ENCODE results near the gene NDUFA5. TPM values are rescaled to one million over a fixed set of nuclear protein-coding genes. Genes with fewer than 3 reads are reported as not detected.

NDUFA5 gene
- total RNA-seq, 4 donors from 2014 or later: 29.9 to 78.3 (median 56.8) TPM

- DNase-seq: no peak
- intact Hi-C loops (cut with DNase I; ENCODE audit: low total_unique reads): no loop called here
- H3K4me1 ChIP-seq: no peaks in the 10 kb centered on the region
- H3K27ac ChIP-seq: no peak overlapping the region
- no peak overlapping the region for H3K4me3 ChIP-seq
- TF ChIP-seq POLR2A (IDR thresholded peaks at IDR 0.05) (no peak), POLR2AphosphoS5 (IDR thresholded peaks at IDR 0.05) (no peak), CTCF (IDR thresholded peaks at IDR 0.05) (no peak), EP300 (IDR thresholded peaks at IDR 0.05; ENCODE audit: low read depth) (no peak)
- H3K9me3 ChIP-seq: no peaks in the 10 kb centered on the region
- H3K36me3 ChIP-seq: no peaks in the 10 kb centered on the region
- peaks cover 7% of the 10 kb centered on the region for H3K27me3 ChIP-seq
- in situ Hi-C loops (cut with MboI; ENCODE audit: low pct_ligation_motif_present in 1 of 4, low pct_unique_long_range_greater_than_20kb in 1 of 4, low sequenced_read_pairs in 3 of 4): loop anchor here in 1 of 4 donors (25.0 kb wide), 1 partner anchor 283 kb away; no protein-coding TSS in a partner anchor
Measured at GRCh38 chr7:123579416-123579815, 21.8 kb upstream of the NDUFA5 start.

GRCh38 chr7:123573896-123574467 lies 16.4 kb upstream of the NDUFA5 start:
- no peak overlapping the region for H3K4me3 ChIP-seq
- in situ Hi-C loops (cut with MboI; ENCODE audit: low pct_ligation_motif_present in 1 of 4, low pct_unique_long_range_greater_than_20kb in 1 of 4, low sequenced_read_pairs in 3 of 4) (loop anchor here in 1 of 4 donors (25.0 kb wide), 1 partner anchor 112 kb away; no protein-coding TSS in a partner anchor), intact Hi-C loops (cut with DNase I; ENCODE audit: low total_unique reads) (no loop called here)
- H3K4me1 ChIP-seq: no peaks in the 10 kb centered on the region
- H3K9me3 ChIP-seq: no peaks in the 10 kb centered on the region
- no peaks in the 10 kb centered on the region for H3K36me3 ChIP-seq
- H3K27ac ChIP-seq: no peak overlapping the region
- TF ChIP-seq POLR2AphosphoS5 (IDR thresholded peaks at IDR 0.05) (no peak), CTCF (IDR thresholded peaks at IDR 0.05) (no peak), EP300 (IDR thresholded peaks at IDR 0.05; ENCODE audit: low read depth) (no peak), POLR2A (IDR thresholded peaks at IDR 0.05) (no peak)
- DNase-seq: no peak
- peaks cover 2% of the 10 kb centered on the region for H3K27me3 ChIP-seq
- WGBS, 2 donors (ENCODE audit: low coverage in 1 of 2): 67 to 90% methylated on average over 1 to 2 of the region's 2 CpGs

- Histone ChIP-seq H3K36me3 (no peaks in the 10 kb centered on the region), H3K4me1 (no peaks in the 10 kb centered on the region), H3K27me3 (no peaks in the 10 kb centered on the region), H3K27ac (no peak overlapping the region), H3K9me3 (no peaks in the 10 kb centered on the region), H3K4me3 (no peak overlapping the region)
- DNase-seq: no peak
- intact Hi-C loops (cut with DNase I; ENCODE audit: low total_unique reads): no loop called here
- in situ Hi-C loops (cut with MboI; ENCODE audit: low pct_ligation_motif_present in 1 of 4, low pct_unique_long_range_greater_than_20kb in 1 of 4, low sequenced_read_pairs in 3 of 4): loop anchor here in 1 of 4 donors (25.0 kb wide), 1 partner anchor 111 kb away; no protein-coding TSS in a partner anchor
- TF ChIP-seq EP300 (IDR thresholded peaks at IDR 0.05; ENCODE audit: low read depth) (no peak), POLR2A (IDR thresholded peaks at IDR 0.05) (no peak), POLR2AphosphoS5 (IDR thresholded peaks at IDR 0.05) (no peak), CTCF (IDR thresholded peaks at IDR 0.05) (no peak)
- 64 to 71% methylated on average over 3 of the region's 3 CpGs for WGBS, 2 donors (ENCODE audit: low coverage in 1 of 2)
Measured at GRCh38 chr7:123573341-123573740, 15.7 kb upstream of the NDUFA5 start.

GRCh38 chr7:123571684-123572083 lies 14.1 kb upstream of the NDUFA5 start:
- in situ Hi-C loops (cut with MboI; ENCODE audit: low pct_ligation_motif_present in 1 of 4, low pct_unique_long_range_greater_than_20kb in 1 of 4, low sequenced_read_pairs in 3 of 4) (loop anchor here in 1 of 4 donors (25.0 kb wide), 1 partner anchor 109 kb away; no protein-coding TSS in a partner anchor), intact Hi-C loops (cut with DNase I; ENCODE audit: low total_unique reads) (no loop called here)
- Histone ChIP-seq H3K4me3 (no peak overlapping the region), H3K27me3 (no peaks in the 10 kb centered on the region), H3K9me3 (no peaks in the 10 kb centered on the region), H3K27ac (no peak overlapping the region), H3K36me3 (no peaks in the 10 kb centered on the region), H3K4me1 (no peaks in the 10 kb centered on the region)
- WGBS, 2 donors (ENCODE audit: low coverage in 1 of 2): 78% methylated on average over 1 of the region's 1 CpG; no CpG with 5 or more reads in 1 of the 2 donors
- TF ChIP-seq EP300 (IDR thresholded peaks at IDR 0.05; ENCODE audit: low read depth) (no peak), POLR2A (IDR thresholded peaks at IDR 0.05) (no peak), CTCF (IDR thresholded peaks at IDR 0.05) (no peak), POLR2AphosphoS5 (IDR thresholded peaks at IDR 0.05) (no peak)
- no peak for DNase-seq
